NCI-H774 (cell line): ENCODE data around the gene NKAPD1.
"Not testable (repeated sequence)": the region's sequence is repeated elsewhere in the genome, so short reads cannot be mapped to it uniquely, and the experiment has no call there.

Experiments used
- DNase-seq: peaks from one replicate; lab custom pipeline; 2025; lab: John Stamatoyannopoulos, UW

NKAPD1 gene, protein sequence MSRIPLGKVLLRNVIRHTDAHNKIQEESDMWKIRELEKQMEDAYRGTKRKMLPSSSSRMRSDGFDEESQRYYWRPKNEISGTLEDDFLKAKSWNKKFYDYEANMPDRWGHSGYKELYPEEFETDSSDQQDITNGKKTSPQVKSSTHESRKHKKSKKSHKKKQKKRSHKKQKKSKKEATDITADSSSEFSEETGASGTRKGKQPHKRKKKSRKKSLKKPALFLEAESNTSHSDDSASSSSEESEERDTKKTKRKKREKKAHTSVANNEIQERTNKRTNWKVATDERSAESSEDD

DNA sequence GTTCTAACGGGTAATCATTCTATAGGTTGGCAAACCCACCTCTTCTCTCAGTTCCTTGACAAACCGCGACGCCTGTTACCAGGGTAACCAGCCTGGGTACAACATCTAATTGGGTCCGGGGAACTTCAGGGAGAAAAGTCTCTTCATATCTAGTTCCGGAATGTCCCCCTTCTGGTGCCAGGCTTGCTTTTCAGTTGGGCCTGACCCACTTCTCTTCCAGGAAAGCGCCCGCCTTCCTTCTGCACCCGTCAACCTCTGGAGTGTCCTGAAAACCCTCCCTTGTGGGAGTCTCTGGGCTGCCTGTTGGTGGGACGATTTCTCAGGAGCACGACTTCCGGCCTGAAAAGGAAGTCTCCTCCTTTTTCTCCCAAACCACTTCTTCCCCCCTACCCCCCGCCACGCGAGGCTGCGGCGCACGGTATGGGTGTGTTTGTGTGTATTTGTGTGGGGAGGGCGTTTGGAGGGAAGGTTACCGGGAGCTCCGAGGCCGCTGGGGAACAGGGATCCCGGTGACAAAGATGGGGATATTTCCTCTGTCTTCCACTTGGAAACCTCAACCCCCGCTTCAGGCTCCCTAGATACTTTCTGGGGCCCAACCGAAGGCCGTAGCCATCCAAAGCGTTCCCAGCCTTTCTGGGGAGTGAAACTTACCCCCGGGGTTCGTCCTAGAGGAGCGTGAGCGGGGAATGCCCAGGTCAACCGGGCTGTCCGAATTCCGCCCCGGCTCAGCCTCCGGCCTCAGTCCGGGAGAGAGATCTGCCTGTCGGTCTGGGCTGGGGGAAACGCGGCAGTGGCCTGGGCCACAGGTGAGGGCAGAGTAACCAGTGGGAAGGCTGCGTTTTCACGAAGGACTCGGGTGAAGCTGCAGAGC, at the start of gene NKAPD1, which contains the start of gene PIH1D2:
NKAPD1 (plus strand) TSS at position 359 of the 871 bp plus-strand sequence. CDS start 1,276 bp downstream, outside the sequence.
PIH1D2 (minus strand) TSS at position 77 of the 871 bp plus-strand sequence. CDS start 843 bp downstream, outside the sequence.
- peak; percentile 93 for DNase-seq

- peak; percentile 92 for DNase-seq
These were observed 49.1 kb upstream of the NKAPD1 start, which contains the start of gene DLAT for GRCh38 chr11:112024773-112025678. Gene DLAT, plus strand, starts transcription at chr11:112025408. Its CDS starts 65 bp downstream, at chr11:112025473.

DNA sequence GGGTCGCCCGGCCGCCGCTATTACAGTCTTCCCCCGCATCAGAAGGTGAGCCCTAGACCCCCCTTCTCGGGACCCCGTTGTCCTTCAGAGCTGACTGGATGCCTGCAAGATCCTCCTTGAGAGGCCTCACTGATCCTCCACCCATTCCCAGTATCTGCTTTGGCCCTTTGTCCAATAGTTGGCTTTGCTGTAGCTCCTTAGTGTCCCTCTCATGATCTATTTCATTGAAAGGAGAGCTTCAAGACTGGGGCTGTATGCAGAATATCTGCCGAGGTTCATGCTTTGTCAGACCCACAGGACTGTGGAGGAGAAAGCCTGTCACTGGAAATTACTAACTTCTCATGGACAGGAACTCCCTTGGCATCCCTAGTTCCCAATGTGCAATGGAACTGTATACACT, 48.4 kb upstream of the NKAPD1 start:
- DNase-seq = no peak

DNA sequence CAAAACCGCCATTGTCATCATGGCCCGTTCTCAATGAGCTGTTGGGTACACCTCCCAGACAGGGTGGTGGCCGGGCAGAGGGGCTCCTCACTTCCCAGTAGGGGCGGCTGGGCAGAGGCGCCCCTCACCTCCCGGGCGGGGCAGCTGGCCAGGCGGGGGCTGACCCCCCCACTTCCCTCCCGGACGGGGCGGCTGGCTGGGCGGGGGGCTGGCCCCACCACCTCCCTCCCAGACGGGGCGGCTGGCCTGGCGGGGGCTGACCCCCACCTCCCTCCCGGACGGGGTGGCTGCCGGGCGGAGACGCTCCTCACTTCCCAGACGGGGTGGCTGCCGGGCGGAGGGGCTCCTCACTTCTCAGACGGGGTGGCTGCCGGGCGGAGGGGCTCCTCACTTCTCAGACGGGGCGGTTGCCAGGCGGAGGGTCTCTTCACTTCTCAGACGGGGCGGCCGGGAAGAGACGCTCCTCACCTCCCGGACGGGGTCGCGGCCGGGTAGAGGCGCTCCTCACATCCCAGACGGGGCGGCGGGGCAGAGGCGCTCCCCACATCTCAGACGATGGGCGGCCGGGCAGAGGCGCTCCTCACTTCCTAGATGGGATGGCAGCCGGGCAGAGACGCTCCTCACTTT, 47.2 kb upstream of the NKAPD1 start:
- DNase-seq = not testable (repeated sequence)

DNA sequence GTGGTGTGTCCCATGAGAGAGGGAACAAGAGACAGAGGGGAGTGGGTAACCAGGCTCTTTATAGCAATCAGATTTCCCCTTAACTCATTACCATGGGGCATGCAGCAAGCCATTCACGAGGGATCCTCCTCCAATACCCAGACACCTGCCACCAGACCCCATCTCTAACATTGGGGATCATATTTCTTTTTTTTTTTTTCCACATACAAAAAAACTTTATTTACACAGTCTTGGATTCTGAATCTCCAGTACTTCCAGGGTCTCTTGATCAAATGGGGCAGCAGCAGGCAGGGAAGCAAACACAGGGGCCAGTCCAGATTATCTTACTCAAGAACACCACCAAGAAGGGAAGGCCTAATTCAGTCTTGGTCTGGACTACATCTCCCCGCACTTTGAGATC, 44.6 kb upstream of the NKAPD1 start:
- no peak for DNase-seq

- DNase-seq = no peak
These were observed 40.2 kb upstream of the NKAPD1 start for GRCh38 chr11:112033902-112034301.

- no peak for DNase-seq
These were observed 36.6 kb upstream of the NKAPD1 start for GRCh38 chr11:112037527-112037926.

- DNase-seq = no peak
These were observed 31.7 kb upstream of the NKAPD1 start for GRCh38 chr11:112042161-112042960.

GRCh38 chr11:112042961-112043304, 31.2 kb upstream of the NKAPD1 start:
- DNase-seq = no peak

GRCh38 chr11:112044961-112045360, 29.1 kb upstream of the NKAPD1 start:
- DNase-seq = no peak

DNA sequence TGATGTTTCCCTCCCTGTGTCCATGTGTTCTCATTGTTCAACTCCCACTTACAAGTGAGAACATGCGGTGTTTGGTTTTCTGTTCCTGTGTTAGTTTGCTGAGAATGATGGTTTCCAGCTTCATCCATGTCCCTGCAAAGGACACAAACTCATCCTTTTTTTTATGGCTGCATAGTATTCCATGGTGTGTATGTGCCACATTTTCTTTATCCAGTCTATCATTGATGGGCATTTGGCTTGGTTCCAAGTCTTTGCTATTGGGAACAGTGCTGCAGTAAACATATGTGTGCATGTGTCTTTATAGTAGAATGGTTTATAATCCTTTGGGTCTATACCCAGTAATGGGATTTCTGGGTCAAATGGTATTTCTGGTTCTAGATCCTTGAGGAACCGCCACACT, 27.5 kb upstream of the NKAPD1 start:
- not testable (repeated sequence) for DNase-seq

- DNase-seq = not testable (repeated sequence)
These were observed 25.8 kb upstream of the NKAPD1 start for GRCh38 chr11:112048256-112048655.

DNA sequence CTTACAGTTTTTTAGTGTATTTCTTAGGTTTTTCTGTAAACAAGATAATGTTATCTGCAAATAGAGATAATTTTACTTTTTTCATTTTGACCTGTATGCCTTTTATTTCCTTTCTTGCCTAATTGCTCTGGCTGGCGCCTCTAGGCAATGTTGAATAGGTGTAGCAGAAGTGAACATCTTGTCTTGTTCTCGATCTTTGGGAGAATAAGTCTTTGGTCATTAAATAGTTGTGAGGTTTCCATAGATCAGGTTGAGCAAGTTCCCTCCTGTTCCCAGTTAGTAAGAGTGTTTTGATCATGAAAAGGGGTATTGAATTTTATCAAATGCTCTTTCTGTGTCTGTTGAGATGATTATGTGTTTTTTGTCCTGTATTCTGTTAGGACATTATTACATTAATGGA, 24.3 kb upstream of the NKAPD1 start:
- DNase-seq = no peak

DNA sequence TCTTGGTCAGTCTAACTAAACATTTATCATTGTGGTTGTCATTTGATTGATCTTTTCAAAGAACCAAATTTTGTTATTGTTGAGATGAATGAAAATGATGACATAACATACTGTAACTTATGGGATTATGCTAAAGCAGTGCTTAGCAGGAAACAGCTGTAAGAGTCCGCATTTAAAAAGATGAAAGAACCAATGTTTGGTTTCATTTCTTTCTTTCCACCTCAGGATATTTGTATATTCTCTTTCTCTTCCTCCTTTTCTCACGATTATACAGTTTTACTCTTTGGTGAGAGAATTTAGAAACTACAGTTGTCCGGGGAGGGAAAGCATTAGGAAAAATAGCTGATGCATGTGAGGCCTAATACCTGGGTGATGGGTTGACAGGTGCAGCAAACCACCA, 23.4 kb upstream of the NKAPD1 start:
- no peak for DNase-seq

- no peak for DNase-seq
These were observed 22.3 kb upstream of the NKAPD1 start for GRCh38 chr11:112051768-112052167.

GRCh38 chr11:112057170-112057569, 16.9 kb upstream of the NKAPD1 start:
- DNase-seq = no peak

DNA sequence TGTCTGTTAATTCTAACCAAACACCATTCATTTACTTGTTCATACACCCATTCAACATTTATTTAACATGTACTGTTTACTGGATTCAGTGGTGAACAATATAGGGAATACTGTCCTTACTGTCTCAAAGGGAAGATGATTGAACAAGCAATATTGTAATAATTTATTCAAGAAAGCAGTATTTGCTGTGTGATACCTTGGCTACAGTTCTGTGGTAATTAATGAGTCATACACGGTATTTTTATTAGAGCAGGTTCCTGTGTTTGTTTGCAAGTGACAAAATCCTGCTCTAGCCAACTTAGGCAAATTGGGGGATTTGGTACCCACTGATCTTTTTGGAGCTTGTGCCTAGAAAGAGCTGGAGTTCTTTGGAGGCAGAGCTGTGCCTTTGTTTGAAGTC, 16.0 kb upstream of the NKAPD1 start:
- no peak for DNase-seq

DNA sequence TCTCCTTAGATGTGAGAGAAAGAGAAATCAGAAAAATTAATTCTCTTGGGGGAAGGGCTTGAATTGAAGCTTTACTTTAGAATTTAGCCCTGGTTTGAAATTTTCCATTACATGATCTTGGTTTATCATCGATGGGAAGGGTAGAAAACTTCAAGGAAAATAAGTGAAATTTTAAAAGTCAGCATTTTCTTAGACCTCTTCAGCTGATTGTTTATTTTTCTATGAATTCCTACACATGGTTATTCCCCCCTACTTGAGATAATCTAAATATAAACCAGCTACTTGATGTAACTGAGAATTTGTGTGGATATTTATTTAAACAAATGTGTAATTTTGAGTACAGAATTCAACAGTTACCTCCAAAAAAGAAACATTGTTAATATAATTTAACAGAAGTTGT, 11.2 kb upstream of the NKAPD1 start:
- DNase-seq = no peak

GRCh38 chr11:112082729-112083128, 8.6 kb downstream of the NKAPD1 start:
- no peak for DNase-seq

DNA sequence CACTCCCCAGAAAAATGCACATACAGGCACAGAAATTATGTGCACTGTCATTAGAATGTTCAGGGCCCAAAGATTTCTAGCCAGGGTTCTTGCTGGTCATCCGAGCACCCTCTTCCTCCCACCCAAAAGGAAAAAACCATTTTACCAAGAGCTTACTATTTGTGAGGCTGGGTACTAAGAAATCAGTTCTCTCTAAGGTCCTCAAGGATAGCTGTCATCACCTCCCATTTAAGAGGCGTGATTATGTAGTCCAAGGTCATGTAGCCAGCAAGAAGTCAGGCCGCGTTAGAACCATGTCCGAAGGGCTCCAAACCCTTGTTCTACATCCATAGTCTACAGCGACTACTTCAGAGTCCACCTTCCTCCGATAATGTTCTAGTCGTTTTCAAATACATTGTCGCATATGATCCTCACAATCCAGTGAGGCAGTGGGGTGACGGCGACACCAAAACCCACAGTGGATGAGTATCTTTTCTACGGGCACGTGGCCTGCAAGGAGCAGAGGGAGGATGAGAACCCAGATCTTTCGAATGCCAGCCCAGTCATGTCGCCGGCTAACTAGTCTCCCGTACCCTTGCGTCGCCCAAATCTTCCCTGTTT, 11.8 kb downstream of the NKAPD1 start:
- DNase-seq = no peak
